NB4 (cell line): ENCODE measurements around the gene ACTG2.

Experiments used
- POLR2A ChIP-seq: IDR thresholded peaks from 2 replicates; pipeline ENCODE4 v1.6.1; 2011; ENCODE audit warnings: mild to moderate bottlenecking; ENCODE audit not compliant: insufficient read length; ENCODE audit errors: extremely low read depth
- TF ChIP-seq, protein P1 (sequence below): IDR thresholded peaks from one replicate; pipeline ENCODE4 v1.5.1; 2012; ENCODE audit warnings: low read depth, low read length

DNA sequence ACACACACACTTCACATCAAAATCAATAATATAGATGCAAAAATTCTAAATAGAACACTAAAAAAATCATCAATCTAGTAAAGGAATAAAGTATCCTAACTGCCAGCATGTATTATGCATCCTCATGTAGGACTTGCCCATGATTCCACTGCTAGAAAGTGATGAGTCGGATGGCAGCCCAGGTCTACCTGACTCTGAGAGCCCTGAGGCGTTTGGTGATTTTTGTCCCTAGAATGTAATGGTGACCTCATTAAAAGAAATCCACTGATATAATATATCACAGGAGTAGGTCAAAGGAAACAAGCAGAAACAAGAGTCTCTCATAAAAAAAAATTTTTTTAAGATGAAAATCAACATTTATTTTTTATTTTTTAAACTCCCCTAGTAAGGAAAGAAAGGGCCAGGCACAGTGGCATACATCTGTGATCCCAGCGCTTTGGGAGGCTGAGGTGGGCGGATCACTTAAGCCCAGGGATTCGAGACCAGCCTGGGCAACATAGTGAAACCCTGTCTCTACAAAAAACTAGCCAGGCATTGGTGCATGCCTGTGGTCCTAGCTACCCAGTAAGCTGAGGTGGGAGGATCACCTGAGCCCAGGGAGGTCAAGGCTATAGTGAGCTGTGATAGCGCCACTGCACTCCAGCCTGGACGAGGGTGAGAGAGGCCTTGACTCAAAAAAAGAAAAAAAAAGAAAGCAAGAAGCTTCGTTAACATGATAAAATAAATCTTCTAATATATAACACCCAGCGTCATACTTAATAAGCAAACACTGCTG is 24.4 kb upstream of the ACTG2 start:
- no peak for TF ChIP-seq POLR2A
- TF ChIP-seq, protein P1, sequence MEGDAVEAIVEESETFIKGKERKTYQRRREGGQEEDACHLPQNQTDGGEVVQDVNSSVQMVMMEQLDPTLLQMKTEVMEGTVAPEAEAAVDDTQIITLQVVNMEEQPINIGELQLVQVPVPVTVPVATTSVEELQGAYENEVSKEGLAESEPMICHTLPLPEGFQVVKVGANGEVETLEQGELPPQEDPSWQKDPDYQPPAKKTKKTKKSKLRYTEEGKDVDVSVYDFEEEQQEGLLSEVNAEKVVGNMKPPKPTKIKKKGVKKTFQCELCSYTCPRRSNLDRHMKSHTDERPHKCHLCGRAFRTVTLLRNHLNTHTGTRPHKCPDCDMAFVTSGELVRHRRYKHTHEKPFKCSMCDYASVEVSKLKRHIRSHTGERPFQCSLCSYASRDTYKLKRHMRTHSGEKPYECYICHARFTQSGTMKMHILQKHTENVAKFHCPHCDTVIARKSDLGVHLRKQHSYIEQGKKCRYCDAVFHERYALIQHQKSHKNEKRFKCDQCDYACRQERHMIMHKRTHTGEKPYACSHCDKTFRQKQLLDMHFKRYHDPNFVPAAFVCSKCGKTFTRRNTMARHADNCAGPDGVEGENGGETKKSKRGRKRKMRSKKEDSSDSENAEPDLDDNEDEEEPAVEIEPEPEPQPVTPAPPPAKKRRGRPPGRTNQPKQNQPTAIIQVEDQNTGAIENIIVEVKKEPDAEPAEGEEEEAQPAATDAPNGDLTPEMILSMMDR, result no peak
